Lower leg skin (tissue), 3 donors: ENCODE data around the gene NEIL3.

Experiments
- CTCF ChIP-seq, 3 donors: fragments of 450-650 bp; IDR thresholded peaks; one replicate each; pipeline ENCODE4 v1.5.1; 2016; ENCODE audit warnings: antibody characterized with exemption in 3 of 3, mild to moderate bottlenecking in 3 of 3, moderate library complexity in 2 of 3
- POLR2A ChIP-seq, 2 donors: fragments of 450-650 bp; IDR thresholded peaks; one replicate each; pipeline ENCODE4 v1.6.1; 2016 to 2017; ENCODE audit warnings: antibody characterized with exemption in 2 of 2, mild to moderate bottlenecking in 1 of 2, moderate library complexity in 1 of 2

- TF ChIP-seq CTCF (IDR thresholded peaks at IDR 0.05), result no peak
- TF ChIP-seq POLR2A (IDR thresholded peaks at IDR 0.05), result no peak
Observed at GRCh38 chr4:177313263-177313662, 3.6 kb downstream of the NEIL3 start.
